Stimulated activated CD4-positive, alpha-beta T cell treated with anti-CD3 and anti-CD28 coated beads, Interleukin-2, amount 100 ng/mL, for 4 hours (primary cell): ENCODE measurements around the gene NEU4.
A peak's percentile ranks its signal among the peaks of the same experiment; 100 is the strongest.

Experiments
- DNase-seq: peaks from one replicate; pipeline ENCODE4 v3.0.0-alpha.2; 2020; ENCODE audit warnings: low read depth

Gene NEU4

DNA sequence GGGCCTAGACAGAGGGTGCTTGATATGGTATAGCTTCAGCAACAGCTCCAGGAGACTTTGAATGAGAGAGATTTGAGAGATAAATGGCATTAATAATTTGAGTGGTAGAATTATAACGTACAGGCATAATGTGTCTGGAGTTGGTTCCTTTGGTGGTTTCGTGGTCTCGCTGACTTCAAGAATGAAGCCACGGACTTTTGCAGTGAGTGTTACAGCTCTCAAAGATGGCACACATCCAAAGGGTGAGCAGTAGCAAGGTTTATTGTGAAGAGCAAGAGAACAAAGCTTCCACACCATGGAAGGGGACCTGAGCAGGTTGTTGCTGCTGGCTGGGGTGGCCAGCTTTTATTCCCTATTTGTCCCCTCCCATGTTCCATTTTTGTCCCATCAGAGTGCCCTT is 26.6 kb downstream of the NEU4 start:
- no peak for DNase-seq

GRCh38 chr2:241836292-241836691 is 27.3 kb downstream of the NEU4 start:
- DNase-seq: no peak

DNA sequence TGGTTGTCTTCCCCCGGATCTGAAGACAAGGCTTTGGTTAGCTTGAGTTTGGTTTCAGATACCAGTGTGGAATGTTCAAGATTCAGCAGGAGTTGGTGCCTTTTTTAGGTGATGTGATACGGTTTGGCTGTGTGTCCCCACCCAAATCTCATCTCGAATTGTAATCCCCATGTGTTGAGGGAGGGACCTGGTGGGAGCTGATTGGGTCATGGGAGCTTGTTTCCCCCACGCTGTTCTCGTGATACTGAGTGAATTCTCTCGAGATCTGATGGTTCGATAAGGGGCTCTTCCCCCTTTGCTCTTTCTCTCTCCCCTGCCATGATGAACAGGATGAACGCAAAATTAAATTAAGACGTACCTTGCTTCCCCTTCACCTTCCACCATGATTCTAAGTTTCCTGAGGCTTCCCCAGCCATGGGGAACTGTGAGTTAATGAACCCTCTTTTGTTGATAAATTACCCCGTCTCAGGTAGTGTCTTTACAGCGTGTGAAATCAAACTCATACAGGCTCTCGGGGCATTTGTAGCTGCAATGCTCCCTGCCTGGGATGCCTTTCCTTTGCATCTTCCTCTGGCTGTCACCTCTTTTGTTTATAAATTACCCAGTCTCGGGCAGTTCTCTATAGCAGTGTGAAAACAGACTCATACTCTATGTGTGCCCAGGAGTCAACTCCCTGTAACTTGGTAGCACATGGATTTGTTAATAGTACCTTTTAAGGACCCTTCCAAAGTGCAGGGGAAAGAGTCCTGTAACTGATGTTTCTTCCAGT is 28.4 kb downstream of the NEU4 start:
- DNase-seq: no peak

- DNase-seq: no peak
These were observed 32.4 kb downstream of the NEU4 start for GRCh38 chr2:241841181-241842066.

GRCh38 chr2:241842067-241842415 is 33.0 kb downstream of the NEU4 start:
- DNase-seq: no peak

- DNase-seq: no peak
These were observed 33.7 kb downstream of the NEU4 start for GRCh38 chr2:241842620-241843211.

DNA sequence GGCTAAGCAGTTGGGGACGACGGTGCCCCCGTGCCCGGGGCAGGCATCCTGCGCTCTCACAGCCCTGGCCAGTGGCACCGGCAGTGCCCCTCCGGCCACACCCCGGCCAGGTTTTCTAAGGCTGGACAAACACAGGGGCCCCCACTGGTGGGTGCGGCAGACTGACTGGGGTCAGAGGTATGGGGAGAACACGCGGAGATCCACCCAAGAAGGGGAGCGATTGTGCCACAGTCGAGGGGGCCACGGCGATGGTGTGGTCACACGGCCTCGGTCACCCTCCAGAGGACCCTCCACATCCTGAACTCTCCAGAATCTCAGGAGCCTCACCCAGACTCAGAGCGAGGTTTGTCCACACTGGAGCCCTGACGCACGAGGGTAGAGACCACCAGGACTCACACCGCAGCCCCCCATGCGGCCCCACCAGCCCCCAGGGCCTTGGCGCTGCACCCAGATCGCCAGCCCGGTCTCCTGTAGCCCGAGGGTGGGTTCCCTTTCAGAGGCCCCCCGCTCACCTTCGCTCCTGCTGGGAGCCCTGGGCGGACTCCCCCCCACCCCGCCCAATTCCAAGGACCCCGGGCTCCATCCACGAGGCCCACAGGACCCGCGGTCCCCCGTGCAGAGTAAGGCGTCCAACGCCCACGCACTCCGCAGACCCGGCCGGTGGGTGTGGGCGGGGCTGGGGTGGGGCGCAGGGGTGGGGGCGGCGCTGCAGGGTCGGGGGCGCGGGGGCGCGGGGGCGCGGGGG is 34.5 kb downstream of the NEU4 start:
- DNase-seq: no peak

DNA sequence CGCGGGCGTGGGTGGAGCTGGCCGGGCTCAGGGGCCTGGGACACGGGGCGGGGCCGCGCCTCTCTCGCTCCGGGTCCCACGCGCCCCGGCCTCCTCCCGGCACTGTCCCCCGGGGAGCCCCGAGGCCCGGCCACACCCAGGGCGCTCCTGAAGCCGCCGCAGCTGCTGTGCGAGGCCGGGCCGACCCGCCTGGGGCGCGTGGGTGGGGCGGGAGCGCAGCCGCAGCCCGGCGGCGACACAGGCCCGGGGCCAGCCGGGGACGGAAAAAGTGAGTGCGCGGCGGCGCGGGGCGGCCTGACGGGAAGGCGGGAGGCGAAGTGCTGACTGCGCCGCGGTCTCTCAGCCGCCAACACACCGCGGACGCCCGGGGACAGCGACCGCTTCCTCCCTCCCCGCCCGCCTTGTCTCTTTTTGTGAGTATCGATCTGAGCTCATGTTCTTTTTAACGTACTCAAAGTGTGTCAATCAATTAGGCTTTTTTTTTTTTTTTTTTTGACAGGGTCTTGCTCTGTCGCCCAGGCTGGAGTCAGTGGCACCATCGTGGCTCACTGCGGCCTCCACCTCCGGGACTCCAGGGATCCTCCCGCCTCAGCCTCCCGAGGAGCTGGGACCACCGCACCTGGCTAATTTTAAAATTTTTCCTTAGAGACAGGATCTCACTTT is 35.2 kb downstream of the NEU4 start:
- DNase-seq: peak; percentile 75

DNA sequence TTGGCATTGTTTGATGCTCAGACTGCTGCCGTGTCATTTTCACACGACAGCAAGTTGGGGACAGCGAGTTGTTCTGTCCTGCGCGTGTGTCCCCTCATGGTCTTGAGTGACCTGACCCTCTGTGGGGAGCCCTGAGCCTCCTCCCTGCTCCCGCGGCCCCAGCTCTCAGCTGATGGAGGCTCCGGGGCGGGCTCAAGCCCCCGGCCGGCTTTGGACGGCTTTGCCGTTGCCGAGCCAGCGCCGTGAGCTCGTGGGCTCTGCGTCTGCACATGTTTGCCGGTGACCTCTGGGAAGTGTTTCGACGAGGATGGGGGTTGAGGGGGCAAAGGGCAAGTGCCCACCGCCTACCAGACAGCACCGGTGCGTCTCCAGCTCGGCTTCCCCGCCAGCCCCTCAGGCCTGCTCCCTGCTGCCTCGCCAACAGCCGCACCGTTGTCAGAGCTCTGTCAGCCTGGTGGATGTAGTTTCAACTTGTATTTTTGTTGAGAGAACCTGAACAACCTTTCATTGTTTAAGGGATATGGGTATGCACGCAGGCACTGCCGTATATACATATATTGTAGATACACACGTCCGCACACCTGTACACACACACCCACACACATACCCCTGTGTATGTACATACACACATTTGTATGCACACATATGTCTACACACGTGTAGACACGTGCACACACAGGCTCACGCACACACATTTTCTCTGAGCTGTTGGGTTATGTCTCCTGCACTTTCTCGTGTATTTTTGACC is 36.0 kb downstream of the NEU4 start:
- DNase-seq: no peak

- no peak for DNase-seq
These were observed 37.4 kb downstream of the NEU4 start for GRCh38 chr2:241846406-241846805.

GRCh38 chr2:241848761-241849615 is 40.0 kb downstream of the NEU4 start:
- DNase-seq: no peak

GRCh38 chr2:241849616-241850543 is 40.9 kb downstream of the NEU4 start:
- no peak for DNase-seq

GRCh38 chr2:241850544-241851324 is 41.7 kb downstream of the NEU4 start:
- no peak for DNase-seq

- no peak for DNase-seq
These were observed 42.5 kb downstream of the NEU4 start for GRCh38 chr2:241851325-241852115.

DNA sequence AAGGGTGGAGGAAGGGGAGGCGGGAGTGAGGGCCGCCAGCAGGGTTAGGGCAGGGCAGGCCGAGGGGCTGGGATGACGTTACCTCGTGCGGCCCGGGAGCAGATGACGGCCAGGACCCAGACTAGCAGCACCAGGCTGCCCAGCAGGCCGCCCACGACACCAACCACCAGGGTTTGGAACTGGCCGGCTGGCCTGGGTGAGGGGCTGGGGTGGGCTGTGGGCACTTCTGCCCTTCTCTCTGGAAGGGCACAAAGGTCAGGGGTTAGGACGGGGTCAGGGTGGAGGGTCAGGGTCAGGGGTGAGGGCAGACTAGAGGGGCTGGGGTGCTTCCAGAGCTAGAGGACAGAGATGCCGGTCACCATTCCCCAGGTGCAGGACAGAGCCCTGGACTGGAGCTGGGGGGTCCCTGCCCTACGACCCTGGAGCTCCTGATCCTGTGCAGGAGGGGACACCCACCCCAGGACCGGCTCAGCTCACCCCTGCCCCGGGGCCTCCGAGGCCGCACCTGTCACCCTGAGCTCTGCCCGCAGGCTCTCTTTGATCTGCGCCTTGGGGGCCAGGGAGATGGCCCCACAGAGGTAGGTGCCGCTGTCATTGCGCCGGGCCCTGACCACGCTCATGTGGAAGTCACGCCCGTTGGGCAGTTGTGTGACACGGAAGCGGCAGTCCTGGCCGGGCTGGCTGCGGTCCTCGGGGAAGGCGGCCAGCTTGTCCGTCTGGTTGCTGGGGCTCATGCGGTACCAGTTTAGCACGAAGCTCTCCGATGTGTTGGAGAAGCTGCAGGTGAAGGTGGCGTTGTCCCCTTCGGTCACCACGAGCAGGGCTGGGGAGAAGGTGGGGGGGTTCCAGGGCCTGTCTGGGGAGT is 43.4 kb downstream of the NEU4 start:
- DNase-seq: no peak

DNA sequence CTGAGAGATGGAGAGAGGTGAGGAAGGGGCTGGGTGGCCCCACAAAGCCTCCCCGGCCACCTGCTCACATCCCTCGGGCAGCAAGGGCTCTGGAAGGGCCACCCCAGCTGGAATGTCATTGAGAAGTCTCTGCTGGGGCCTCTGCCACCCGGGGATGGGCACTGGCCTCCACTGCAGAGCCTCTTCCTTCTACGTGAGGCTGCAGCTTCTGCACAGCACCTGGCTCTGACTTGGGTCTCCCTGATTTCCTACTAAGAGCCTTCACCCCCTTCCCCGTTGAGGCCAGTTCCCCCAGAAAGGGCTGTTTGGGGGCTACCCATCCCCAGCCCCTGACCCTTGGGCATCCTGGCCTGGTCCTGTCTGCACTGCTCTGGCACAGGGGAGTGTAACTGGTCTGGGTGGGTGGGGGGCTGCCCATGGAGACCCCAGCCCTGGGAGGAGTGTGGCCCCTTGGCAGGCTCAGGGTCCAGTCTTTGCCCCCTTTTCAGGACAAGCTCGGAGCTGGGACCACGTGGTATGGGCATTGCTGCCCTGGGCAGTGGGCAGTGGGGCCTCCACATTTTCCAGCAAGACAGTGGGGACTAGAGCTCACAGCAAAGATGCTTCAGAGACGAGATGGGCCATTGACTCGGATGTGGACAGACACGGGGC is 44.1 kb downstream of the NEU4 start:
- DNase-seq: no peak
